ENCODE measurements around the gene DTYMK. TPM values are rescaled to one million over a fixed set of nuclear protein-coding genes. Genes with fewer than 3 reads are reported as not detected.

The DTYMK gene
- total RNA-seq, 1 donor from 2014 or later = 26.1 TPM

DNA sequence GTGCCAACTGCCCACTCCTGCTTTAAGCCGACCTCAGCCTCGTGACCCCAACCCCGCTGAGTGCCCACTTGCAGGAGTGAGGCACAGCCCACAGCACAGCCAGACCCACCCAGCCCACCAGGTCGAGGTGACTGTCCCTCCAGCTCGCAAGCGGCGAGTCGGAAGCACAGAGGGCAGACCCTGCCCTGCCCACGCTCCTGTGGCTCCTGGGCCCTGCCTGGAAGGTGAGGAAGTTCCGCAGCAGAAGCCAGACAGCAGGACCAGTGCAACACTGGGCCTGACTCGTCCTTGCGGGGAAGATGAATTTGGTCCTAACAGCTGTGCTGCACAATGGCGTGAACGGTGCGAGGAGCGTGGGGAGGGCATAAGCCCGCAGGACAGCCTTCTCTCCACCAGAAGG is 9.9 kb downstream of the DTYMK start:
- H3K9me3 Mint-ChIP-seq (ENCODE audit: unreplicated experiment) = no peaks in the 10 kb centered on the region
- no peak overlapping the region for H3K4me3 Mint-ChIP-seq (ENCODE audit: unreplicated experiment)
- H3K27ac ChIP-seq (ENCODE audit: low read depth, low read length) = no peak overlapping the region
- no peaks in the 10 kb centered on the region for H3K27me3 ChIP-seq (ENCODE audit: insufficient read depth, low read length)
- no peak for DNase-seq (ENCODE audit: low read depth)
- peaks cover 15% of the 10 kb centered on the region for H3K4me1 ChIP-seq (ENCODE audit: insufficient read depth, low read length)
- no peaks in the 10 kb centered on the region for H3K9me3 ChIP-seq (ENCODE audit: insufficient read depth, low read depth, low read length)
- peaks cover 13% of the 10 kb centered on the region for H3K36me3 Mint-ChIP-seq (ENCODE audit: low read depth, unreplicated experiment)
- no peak for TF ChIP-seq EZH2 (IDR thresholded peaks at IDR 0.05; ENCODE audit: insufficient read depth, low read length)
- TF ChIP-seq, protein P1, sequence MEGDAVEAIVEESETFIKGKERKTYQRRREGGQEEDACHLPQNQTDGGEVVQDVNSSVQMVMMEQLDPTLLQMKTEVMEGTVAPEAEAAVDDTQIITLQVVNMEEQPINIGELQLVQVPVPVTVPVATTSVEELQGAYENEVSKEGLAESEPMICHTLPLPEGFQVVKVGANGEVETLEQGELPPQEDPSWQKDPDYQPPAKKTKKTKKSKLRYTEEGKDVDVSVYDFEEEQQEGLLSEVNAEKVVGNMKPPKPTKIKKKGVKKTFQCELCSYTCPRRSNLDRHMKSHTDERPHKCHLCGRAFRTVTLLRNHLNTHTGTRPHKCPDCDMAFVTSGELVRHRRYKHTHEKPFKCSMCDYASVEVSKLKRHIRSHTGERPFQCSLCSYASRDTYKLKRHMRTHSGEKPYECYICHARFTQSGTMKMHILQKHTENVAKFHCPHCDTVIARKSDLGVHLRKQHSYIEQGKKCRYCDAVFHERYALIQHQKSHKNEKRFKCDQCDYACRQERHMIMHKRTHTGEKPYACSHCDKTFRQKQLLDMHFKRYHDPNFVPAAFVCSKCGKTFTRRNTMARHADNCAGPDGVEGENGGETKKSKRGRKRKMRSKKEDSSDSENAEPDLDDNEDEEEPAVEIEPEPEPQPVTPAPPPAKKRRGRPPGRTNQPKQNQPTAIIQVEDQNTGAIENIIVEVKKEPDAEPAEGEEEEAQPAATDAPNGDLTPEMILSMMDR (IDR thresholded peaks at IDR 0.05; ENCODE audit: insufficient read depth, low read depth, low read length) = no peak
- peaks cover 13% of the 10 kb centered on the region for H4K20me1 ChIP-seq (ENCODE audit: insufficient read depth, low read length)
- no peak overlapping the region for H3K4me3 ChIP-seq (ENCODE audit: insufficient read depth, low read depth, low read length)
- no peak overlapping the region for H2AFZ ChIP-seq (ENCODE audit: low read depth, low read length)
- H3K9ac ChIP-seq (ENCODE audit: low read length) = no peak overlapping the region
- H3K27ac Mint-ChIP-seq (ENCODE audit: unreplicated experiment) = no peak overlapping the region
- FAIRE-seq = no peak
- H3K27me3 Mint-ChIP-seq (ENCODE audit: low read depth, unreplicated experiment) = no peaks in the 10 kb centered on the region
- H3K36me3 ChIP-seq (ENCODE audit: insufficient read depth, low read length) = peaks cover 7% of the 10 kb centered on the region
- H3K4me1 Mint-ChIP-seq (ENCODE audit: low read depth, unreplicated experiment) = peaks cover 16% of the 10 kb centered on the region
- no peak overlapping the region for H3K4me2 ChIP-seq (ENCODE audit: low read length)
- H3K79me2 ChIP-seq (ENCODE audit: insufficient read depth, low read length) = peaks cover 14% of the 10 kb centered on the region

DNA sequence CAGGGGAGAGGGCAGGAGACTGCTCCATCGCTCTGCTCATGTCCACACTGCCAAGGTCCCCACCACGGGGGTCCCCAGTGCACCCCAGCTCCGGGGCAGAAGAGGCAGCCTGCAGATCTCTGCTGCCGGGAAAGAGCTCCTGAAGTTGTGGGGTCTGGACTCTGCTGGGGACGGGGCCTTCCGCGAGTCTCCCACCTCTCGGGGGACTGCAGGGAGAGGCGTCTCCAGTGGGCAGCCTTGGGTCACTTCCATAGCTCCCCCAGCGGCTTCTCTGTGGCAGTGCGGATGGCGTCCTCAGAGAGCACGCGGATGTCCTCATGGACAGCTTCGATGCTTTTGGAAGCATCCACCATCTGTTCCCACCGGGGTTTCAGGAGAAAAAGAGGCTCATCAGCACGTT is 10.7 kb downstream of the DTYMK start:
- no peak for FAIRE-seq

More for the DNA sequence above, 10.7 kb downstream of the DTYMK start:
- peaks cover 10% of the 10 kb centered on the region for H4K20me1 ChIP-seq (ENCODE audit: insufficient read depth, low read length)
- H3K9ac ChIP-seq (ENCODE audit: low read length) = no peak overlapping the region
- H3K36me3 ChIP-seq (ENCODE audit: insufficient read depth, low read length) = peaks cover 7% of the 10 kb centered on the region
- peaks cover 7% of the 10 kb centered on the region for H3K4me1 ChIP-seq (ENCODE audit: insufficient read depth, low read length)
- no peaks in the 10 kb centered on the region for H3K27me3 ChIP-seq (ENCODE audit: insufficient read depth, low read length)
- no peak overlapping the region for H2AFZ ChIP-seq (ENCODE audit: low read depth, low read length)
- H3K27ac ChIP-seq (ENCODE audit: low read depth, low read length) = no peak overlapping the region
- Mint-ChIP-seq H3K36me3 (ENCODE audit: low read depth, unreplicated experiment) (peaks cover 10% of the 10 kb centered on the region), H3K4me3 (ENCODE audit: unreplicated experiment) (no peak overlapping the region), H3K27me3 (ENCODE audit: low read depth, unreplicated experiment) (no peaks in the 10 kb centered on the region), H3K4me1 (ENCODE audit: low read depth, unreplicated experiment) (peaks cover 9% of the 10 kb centered on the region), H3K9me3 (ENCODE audit: unreplicated experiment) (no peaks in the 10 kb centered on the region), H3K27ac (ENCODE audit: unreplicated experiment) (no peak overlapping the region)
- TF ChIP-seq, protein P1 (IDR thresholded peaks at IDR 0.05; ENCODE audit: insufficient read depth, low read depth, low read length) = no peak
- no peak for TF ChIP-seq EZH2 (IDR thresholded peaks at IDR 0.05; ENCODE audit: insufficient read depth, low read length)
- H3K79me2 ChIP-seq (ENCODE audit: insufficient read depth, low read length) = peaks cover 14% of the 10 kb centered on the region
- no peaks in the 10 kb centered on the region for H3K9me3 ChIP-seq (ENCODE audit: insufficient read depth, low read depth, low read length)
- no peak overlapping the region for H3K4me3 ChIP-seq (ENCODE audit: insufficient read depth, low read depth, low read length)
- H3K4me2 ChIP-seq (ENCODE audit: low read length) = no peak overlapping the region
- no peak for DNase-seq (ENCODE audit: low read depth)
